Heart left ventricle (tissue), 13 donors: Measurements from ENCODE around the gene FGF22.

Experiments used
- CTCF ChIP-seq, 12 donors: fragments of 200-600 bp; sonication (generic) in 4 of 12; IDR thresholded peaks; one replicate each; pipeline versions ENCODE4 v1.5.0 to v1.8.0; 2018 to 2022; ENCODE audit warnings: antibody characterized with exemption in 12 of 12, mild to moderate bottlenecking in 5 of 12
- POLR2A ChIP-seq, 2 donors: fragments of 450-650 bp; IDR thresholded peaks; one replicate each; pipeline ENCODE4 v1.6.1; 2017; ENCODE audit warnings: antibody characterized with exemption in 2 of 2, mild to moderate bottlenecking in 2 of 2, moderate library complexity in 2 of 2
- donor health status: ischemic (EF 13 %, LVEDD 7.1; RV severe dilation, severe dysfunction).
- donor health status: DM: no; HTN: yes; CAD: no.
- donor health status: DM: no; HTN: no; CAD: no.
- donor health status: ischemic (EF 25% LVEDD 6.9; RV normal size, moderate dysfunction).
- donor health status: ischemic (EF 25% LVEDD 5.7; RV mildly dilated, moderate dysfunction).
- donor health status: ischemic (EF 35%, LVEDD 5.7; RV mildly dilated, moderate dysfunction).
- donor health status: nonischemic (EF 11% LVEDD 7.7; RV severe dilation, severe dysfunction).
- donor health status: DM: yes; HTN: yes; CAD: no.
- donor health status: PGD.
- donor health status: ischemic (EF 29% LVEDD 5.4; RV normal size, mild dysfunction).
- donor health status: nonischemic (EF 23%, LVEDD 6.1; RV moderate dilation, normal function).

GRCh38 chr19:624433-625109, 15.1 kb upstream of the FGF22 start:
- no peak for TF ChIP-seq POLR2A (IDR thresholded peaks at IDR 0.05)
- no peak for TF ChIP-seq CTCF (IDR thresholded peaks at IDR 0.05)
